Heart left ventricle (tissue), 13 donors: ENCODE data around the gene SAMD11.

Experiments
- POLR2A ChIP-seq, 2 donors: fragments of 450-650 bp; IDR thresholded peaks; one replicate each; pipeline ENCODE4 v1.6.1; 2017; ENCODE audit warnings: antibody characterized with exemption in 2 of 2, mild to moderate bottlenecking in 2 of 2, moderate library complexity in 2 of 2
- TF ChIP-seq, protein P1 (sequence below), 12 donors: fragments of 200-600 bp; sonication (generic) in 4 of 12; IDR thresholded peaks; one replicate each; pipeline versions ENCODE4 v1.5.0 to v1.8.0; 2018 to 2022; ENCODE audit warnings: antibody characterized with exemption in 12 of 12, mild to moderate bottlenecking in 5 of 12
- donor health status: ischemic (EF 13 %, LVEDD 7.1; RV severe dilation, severe dysfunction).
- donor health status: DM: no; HTN: yes; CAD: no.
- donor health status: DM: no; HTN: no; CAD: no.
- donor health status: ischemic (EF 25% LVEDD 6.9; RV normal size, moderate dysfunction).
- donor health status: ischemic (EF 25% LVEDD 5.7; RV mildly dilated, moderate dysfunction).
- donor health status: ischemic (EF 35%, LVEDD 5.7; RV mildly dilated, moderate dysfunction).
- donor health status: nonischemic (EF 11% LVEDD 7.7; RV severe dilation, severe dysfunction).
- donor health status: DM: yes; HTN: yes; CAD: no.
- donor health status: PGD.
- donor health status: ischemic (EF 29% LVEDD 5.4; RV normal size, mild dysfunction).
- donor health status: nonischemic (EF 23%, LVEDD 6.1; RV moderate dilation, normal function).

GRCh38 chr1:970973-971730 lies 47.4 kb downstream of the SAMD11 start:
- TF ChIP-seq, protein P1, sequence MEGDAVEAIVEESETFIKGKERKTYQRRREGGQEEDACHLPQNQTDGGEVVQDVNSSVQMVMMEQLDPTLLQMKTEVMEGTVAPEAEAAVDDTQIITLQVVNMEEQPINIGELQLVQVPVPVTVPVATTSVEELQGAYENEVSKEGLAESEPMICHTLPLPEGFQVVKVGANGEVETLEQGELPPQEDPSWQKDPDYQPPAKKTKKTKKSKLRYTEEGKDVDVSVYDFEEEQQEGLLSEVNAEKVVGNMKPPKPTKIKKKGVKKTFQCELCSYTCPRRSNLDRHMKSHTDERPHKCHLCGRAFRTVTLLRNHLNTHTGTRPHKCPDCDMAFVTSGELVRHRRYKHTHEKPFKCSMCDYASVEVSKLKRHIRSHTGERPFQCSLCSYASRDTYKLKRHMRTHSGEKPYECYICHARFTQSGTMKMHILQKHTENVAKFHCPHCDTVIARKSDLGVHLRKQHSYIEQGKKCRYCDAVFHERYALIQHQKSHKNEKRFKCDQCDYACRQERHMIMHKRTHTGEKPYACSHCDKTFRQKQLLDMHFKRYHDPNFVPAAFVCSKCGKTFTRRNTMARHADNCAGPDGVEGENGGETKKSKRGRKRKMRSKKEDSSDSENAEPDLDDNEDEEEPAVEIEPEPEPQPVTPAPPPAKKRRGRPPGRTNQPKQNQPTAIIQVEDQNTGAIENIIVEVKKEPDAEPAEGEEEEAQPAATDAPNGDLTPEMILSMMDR (IDR thresholded peaks at IDR 0.05): no peak
- no peak for TF ChIP-seq POLR2A (IDR thresholded peaks at IDR 0.05)
